ENCODE measurements around the gene NBDY. TPM values are rescaled to one million over a fixed set of nuclear protein-coding genes. Genes with fewer than 3 reads are reported as not detected.

Gene NBDY
- polyA plus RNA-seq, 2 of the 4 experiments (the other 2 are of a cell fraction): 48.0 to 64.8 TPM

GRCh38 chrX:56783996-56784620 lies 55.1 kb downstream of the NBDY start:
- TF ChIP-seq RFX5 (IDR thresholded peaks at IDR 0.05): no peak
- TF ChIP-seq ZNF302 (CRISPR knock-in tag; IDR thresholded peaks at IDR 0.05): no peak
- no peak for TF ChIP-seq HES2 (IDR thresholded peaks at IDR 0.05)
- no peak for TF ChIP-seq NR3C1 (IDR thresholded peaks at IDR 0.05)
- TF ChIP-seq BHLHE40 (IDR thresholded peaks at IDR 0.05; ENCODE audit: low read depth, low read length): no peak
- DNase-seq (ENCODE audit: low read depth in 1 of 2, low spot score in 1 of 2) (no peak), ATAC-seq (no peak), FAIRE-seq (no peak)
- Histone ChIP-seq H3K4me1 (no peaks in the 10 kb centered on the region), H3K27ac (no peak overlapping the region), H3K4me3 (no peak overlapping the region), H3K4me2 (no peak overlapping the region), H3K9me3 (no peaks in the 10 kb centered on the region)
- 98% methylated on average over 6 of the region's 9 CpGs for WGBS (ENCODE audit: missing lambda C conversion rate)
- ChIA-PET POLR2A (no interaction called here), CTCF (no interaction called here)

GRCh38 chrX:56784666-56785065 lies 55.6 kb downstream of the NBDY start:
- FAIRE-seq: no peak
- no peak overlapping the region for H3K4me2 ChIP-seq
- ChIA-PET POLR2A (no interaction called here), CTCF (no interaction called here)
- DNase-seq (ENCODE audit: low read depth in 1 of 2, low spot score in 1 of 2): no peak
- 97% methylated on average over 14 of the region's 14 CpGs for WGBS (ENCODE audit: missing lambda C conversion rate)
- no peak overlapping the region for H3K4me3 ChIP-seq
- no peak overlapping the region for H3K27ac ChIP-seq
- no peaks in the 10 kb centered on the region for H3K9me3 ChIP-seq
- H3K4me1 ChIP-seq: no peaks in the 10 kb centered on the region
- no peak for TF ChIP-seq CHD4 (IDR thresholded peaks at IDR 0.05; ENCODE audit: borderline replicate concordance)
- TF ChIP-seq ZNF302 (CRISPR knock-in tag; IDR thresholded peaks at IDR 0.05): no peak
- TF ChIP-seq RARB (CRISPR knock-in tag; IDR thresholded peaks at IDR 0.05): no peak
- no peak for TF ChIP-seq NPAS2 (CRISPR knock-in tag; IDR thresholded peaks at IDR 0.05; ENCODE audit: borderline replicate concordance)
- TF ChIP-seq NR3C1 (IDR thresholded peaks at IDR 0.05): no peak
- TF ChIP-seq BCL3 (IDR thresholded peaks at IDR 0.05): no peak
- TF ChIP-seq HEYL (CRISPR knock-in tag; IDR thresholded peaks at IDR 0.05): no peak
- TF ChIP-seq, protein P1, sequence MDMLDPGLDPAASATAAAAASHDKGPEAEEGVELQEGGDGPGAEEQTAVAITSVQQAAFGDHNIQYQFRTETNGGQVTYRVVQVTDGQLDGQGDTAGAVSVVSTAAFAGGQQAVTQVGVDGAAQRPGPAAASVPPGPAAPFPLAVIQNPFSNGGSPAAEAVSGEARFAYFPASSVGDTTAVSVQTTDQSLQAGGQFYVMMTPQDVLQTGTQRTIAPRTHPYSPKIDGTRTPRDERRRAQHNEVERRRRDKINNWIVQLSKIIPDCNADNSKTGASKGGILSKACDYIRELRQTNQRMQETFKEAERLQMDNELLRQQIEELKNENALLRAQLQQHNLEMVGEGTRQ (IDR thresholded peaks at IDR 0.05): no peak
- no peak for TF ChIP-seq CHD2 (IDR thresholded peaks at IDR 0.05; ENCODE audit: low read length, partially characterized antibody)
- TF ChIP-seq ESRRA (IDR thresholded peaks at IDR 0.05; ENCODE audit: borderline replicate concordance, low read length): no peak
- no peak for TF ChIP-seq FOSL2 (IDR thresholded peaks at IDR 0.05)
- TF ChIP-seq FOSL2 (CRISPR knock-in tag; IDR thresholded peaks at IDR 0.05): no peak
- TF ChIP-seq SMC3 (IDR thresholded peaks at IDR 0.05): no peak
- no peak for TF ChIP-seq HOXA7 (CRISPR knock-in tag; IDR thresholded peaks at IDR 0.05)
- TF ChIP-seq, protein P2, sequence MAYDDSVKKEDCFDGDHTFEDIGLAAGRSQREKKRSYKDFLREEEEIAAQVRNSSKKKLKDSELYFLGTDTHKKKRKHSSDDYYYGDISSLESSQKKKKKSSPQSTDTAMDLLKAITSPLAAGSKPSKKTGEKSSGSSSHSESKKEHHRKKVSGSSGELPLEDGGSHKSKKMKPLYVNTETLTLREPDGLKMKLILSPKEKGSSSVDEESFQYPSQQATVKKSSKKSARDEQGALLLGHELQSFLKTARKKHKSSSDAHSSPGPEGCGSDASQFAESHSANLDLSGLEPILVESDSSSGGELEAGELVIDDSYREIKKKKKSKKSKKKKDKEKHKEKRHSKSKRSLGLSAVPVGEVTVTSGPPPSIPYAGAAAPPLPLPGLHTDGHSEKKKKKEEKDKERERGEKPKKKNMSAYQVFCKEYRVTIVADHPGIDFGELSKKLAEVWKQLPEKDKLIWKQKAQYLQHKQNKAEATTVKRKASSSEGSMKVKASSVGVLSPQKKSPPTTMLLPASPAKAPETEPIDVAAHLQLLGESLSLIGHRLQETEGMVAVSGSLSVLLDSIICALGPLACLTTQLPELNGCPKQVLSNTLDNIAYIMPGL (CRISPR knock-in tag; IDR thresholded peaks at IDR 0.05; ENCODE audit: borderline replicate concordance): no peak
- ATAC-seq: no peak

DNA sequence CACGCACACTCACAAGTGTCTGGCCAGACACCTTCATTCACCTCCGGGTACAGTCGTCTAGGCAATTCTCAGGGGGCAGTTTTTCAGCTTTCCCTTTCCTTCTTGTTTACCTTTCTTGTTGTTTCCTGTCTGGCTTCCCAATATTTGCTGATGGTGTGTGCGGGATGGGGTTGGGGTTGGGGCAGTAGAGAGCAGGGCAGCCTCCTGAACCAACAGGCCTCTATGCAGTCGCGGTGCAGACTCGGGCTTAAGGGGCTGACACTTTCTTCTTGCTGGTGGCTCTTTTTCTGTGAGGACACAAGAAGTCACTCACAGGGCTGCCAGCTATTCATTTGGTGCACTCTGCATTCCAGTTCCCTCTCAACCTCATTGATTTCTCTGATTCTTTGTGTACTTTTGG lies 56.4 kb downstream of the NBDY start:
- ChIA-PET CTCF (interaction anchor here (0.7 kb wide), 1 partner anchor 1240 kb away, joined by 3 read pairs; no protein-coding TSS in a partner anchor), POLR2A (no interaction called here)
- DNase-seq (ENCODE audit: low read depth in 1 of 2, low spot score in 1 of 2) (no peak), FAIRE-seq (no peak), ATAC-seq (no peak)
- Histone ChIP-seq H3K27ac (no peak overlapping the region), H3K4me1 (no peaks in the 10 kb centered on the region), H3K9me3 (no peaks in the 10 kb centered on the region), H3K4me3 (no peak overlapping the region), H3K4me2 (no peak overlapping the region)
- WGBS (ENCODE audit: missing lambda C conversion rate): 82% methylated on average over 7 of the region's 7 CpGs
- TF ChIP-seq HDAC2 (IDR thresholded peaks at IDR 0.05) (no peak), E2F6 (IDR thresholded peaks at IDR 0.05; ENCODE audit: borderline replicate concordance, low read depth) (no peak), NFE2L2 (conservative IDR thresholded peaks at IDR 0.05; ENCODE audit: low read length) (no peak), ZC3H11A (IDR thresholded peaks at IDR 0.05) (no peak), ATOH8 (CRISPR knock-in tag; IDR thresholded peaks at IDR 0.05; ENCODE audit: low read depth) (no peak), BCL3 (IDR thresholded peaks at IDR 0.05) (no peak), HOXB5 (CRISPR knock-in tag; IDR thresholded peaks at IDR 0.05) (no peak), PBX3 (IDR thresholded peaks at IDR 0.05) (no peak), EHMT2 (IDR thresholded peaks at IDR 0.05; ENCODE audit: low read depth) (no peak)
- TF ChIP-seq, protein P3, sequence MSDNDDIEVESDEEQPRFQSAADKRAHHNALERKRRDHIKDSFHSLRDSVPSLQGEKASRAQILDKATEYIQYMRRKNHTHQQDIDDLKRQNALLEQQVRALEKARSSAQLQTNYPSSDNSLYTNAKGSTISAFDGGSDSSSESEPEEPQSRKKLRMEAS (IDR thresholded peaks at IDR 0.05): no peak
